H9 (cell line): Measurements from ENCODE around the gene ROBO1. TPM values are rescaled to one million over a fixed set of nuclear protein-coding genes. Genes with fewer than 3 reads are reported as not detected.

Experiments used
- DNase-seq: peaks from one replicate; pipeline ENCODE4 v3.0.0-alpha.2; 2017
- H2AFZ ChIP-seq: one replicate; pipeline ENCODE4 v1.6.1; 2013; ENCODE audit warnings: mild to moderate bottlenecking, low read length, control low read depth, moderate library complexity
- H2AK5ac ChIP-seq: 2 replicates; pipeline ENCODE4 v1.6.1; 2013; ENCODE audit warnings: low read length, control low read depth, mixed read lengths; ENCODE audit not compliant: insufficient read length
- H2BK120ac ChIP-seq: one replicate; pipeline ENCODE4 v1.6.1; 2013; ENCODE audit warnings: low read depth, mild to moderate bottlenecking, low read length, control low read depth, inconsistent platforms; ENCODE audit not compliant: poor library complexity, severe bottlenecking
- H2BK12ac ChIP-seq: 2 replicates; pipeline ENCODE4 v1.6.1; 2013; ENCODE audit warnings: low read length, control low read depth, mixed read lengths, low read depth; ENCODE audit not compliant: insufficient read length
- H2BK15ac ChIP-seq: 2 replicates; pipeline ENCODE4 v1.6.1; 2013; ENCODE audit warnings: low read depth, low read length, control low read depth
- H2BK20ac ChIP-seq: one replicate; pipeline ENCODE4 v1.6.1; 2013; ENCODE audit warnings: low read depth, mild to moderate bottlenecking, low read length, control low read depth, inconsistent platforms; ENCODE audit not compliant: poor library complexity, severe bottlenecking
- H2BK5ac ChIP-seq: 2 replicates; pipeline ENCODE4 v1.6.1; 2013; ENCODE audit warnings: low read length, control low read depth, mixed read lengths; ENCODE audit not compliant: insufficient read length
- H3K14ac ChIP-seq: 2 replicates; pipeline ENCODE4 v1.6.1; 2013; ENCODE audit warnings: low read length, control low read depth; ENCODE audit not compliant: insufficient read depth
- H3K18ac ChIP-seq: 2 replicates; pipeline ENCODE4 v1.6.1; 2013; ENCODE audit warnings: low read depth, mild to moderate bottlenecking, mixed read lengths, low read length, control low read depth; ENCODE audit not compliant: insufficient read length
- H3K23ac ChIP-seq: 2 replicates; pipeline ENCODE4 v1.6.1; 2013; ENCODE audit warnings: low read length, control low read depth, mixed read lengths, low read depth; ENCODE audit not compliant: insufficient read length
- H3K23me2 ChIP-seq: 2 replicates; pipeline ENCODE4 v1.6.1; 2013; ENCODE audit warnings: low read depth, mild to moderate bottlenecking, mixed read lengths, low read length, control low read depth; ENCODE audit not compliant: insufficient read length, poor library complexity, severe bottlenecking
- H3K27ac ChIP-seq: 2 replicates; pipeline ENCODE4 v1.5.1; 2013; ENCODE audit warnings: low read length, control low read depth, mixed read lengths, low read depth; ENCODE audit not compliant: insufficient read length
- H3K27me3 ChIP-seq: 2 replicates; pipeline ENCODE4 v1.6.1; 2013; ENCODE audit warnings: low read length, control low read depth, inconsistent platforms; ENCODE audit not compliant: insufficient read depth
- H3K4ac ChIP-seq: 2 replicates; pipeline ENCODE4 v1.6.1; 2013; ENCODE audit warnings: low read depth, mild to moderate bottlenecking, control low read depth, inconsistent platforms, low read length, moderate library complexity
- H3K4me1 ChIP-seq: 2 replicates; pipeline ENCODE4 v1.6.1; 2013; ENCODE audit warnings: low read length, control low read depth, inconsistent platforms; ENCODE audit not compliant: insufficient read depth
- H3K4me2 ChIP-seq: 2 replicates; pipeline ENCODE4 v1.6.1; 2013; ENCODE audit warnings: low read length, control low read depth, mixed read lengths; ENCODE audit not compliant: insufficient read length, insufficient read depth
- H3K56ac ChIP-seq: 2 replicates; pipeline ENCODE4 v1.6.1; 2013; ENCODE audit warnings: low read depth, mild to moderate bottlenecking, mixed read lengths, low read length, control low read depth; ENCODE audit not compliant: insufficient read length
- H3K79me1 ChIP-seq: 2 replicates; pipeline ENCODE4 v1.6.1; 2013; ENCODE audit warnings: low read depth, mild to moderate bottlenecking, moderate library complexity, low read length, control low read depth, inconsistent platforms; ENCODE audit not compliant: insufficient read depth, poor library complexity, severe bottlenecking
- H3K79me2 ChIP-seq: 2 replicates; pipeline ENCODE4 v1.6.1; 2013; ENCODE audit warnings: low read length, control low read depth, inconsistent platforms; ENCODE audit not compliant: insufficient read depth
- H3K9ac ChIP-seq: 2 replicates; pipeline ENCODE4 v1.6.1; 2013; ENCODE audit warnings: low read length, control low read depth, mixed read lengths; ENCODE audit not compliant: insufficient read length; ENCODE audit errors: extremely low read depth
- H3K9me3 ChIP-seq: one replicate; pipeline ENCODE4 v1.6.1; 2013; ENCODE audit warnings: low read depth, low read length, inconsistent platforms; ENCODE audit not compliant: control insufficient read depth
- H3T11ph ChIP-seq: one replicate; pipeline ENCODE4 v1.6.1; 2013; ENCODE audit warnings: mild to moderate bottlenecking, low read length, control low read depth, inconsistent platforms
- H4K20me1 ChIP-seq: one replicate; pipeline ENCODE4 v1.6.1; 2013; ENCODE audit not compliant: control insufficient read depth, insufficient read length, insufficient read depth
- H4K5ac ChIP-seq: 2 replicates; pipeline ENCODE4 v1.6.1; 2013; ENCODE audit warnings: low read depth, mild to moderate bottlenecking, mixed read lengths, low read length, control low read depth; ENCODE audit not compliant: insufficient read length
- H4K8ac ChIP-seq: replicated peaks from 2 replicates; pipeline ENCODE4 v1.6.1; 2013; ENCODE audit warnings: low read length, control low read depth, mixed read lengths, low read depth; ENCODE audit not compliant: insufficient read length
- H4K91ac ChIP-seq: 2 replicates; pipeline ENCODE4 v1.6.1; 2013; ENCODE audit warnings: low read depth, mild to moderate bottlenecking, moderate library complexity, mixed read lengths, low read length, control low read depth; ENCODE audit not compliant: insufficient read length
- H3K27ac Mint-ChIP-seq, 3 experiments: 2 replicates in 2 of 3; 3 replicates in 1 of 3; pipeline ENCODE4 v1.8.0; 2020 to 2021; ENCODE audit warnings: mixed read lengths in 3 of 3, mild to moderate bottlenecking in 1 of 3, moderate library complexity in 1 of 3
- H3K27me3 Mint-ChIP-seq: 2 replicates; pipeline ENCODE4 v1.8.0; 2021; ENCODE audit warnings: low read depth, mild to moderate bottlenecking, moderate library complexity, mixed read lengths
- H3K36me3 Mint-ChIP-seq, 3 experiments: 2 replicates in 2 of 3; 3 replicates in 1 of 3; pipeline ENCODE4 v1.8.0; 2020 to 2021; ENCODE audit warnings: low read depth in 3 of 3, mixed read lengths in 3 of 3; ENCODE audit not compliant: insufficient read depth in 1 of 3
- H3K4me1 Mint-ChIP-seq, 2 experiments: 2 replicates each; pipeline ENCODE4 v1.8.0; 2020; ENCODE audit warnings: mixed read lengths in 2 of 2
- H3K4me3 Mint-ChIP-seq, 2 experiments: 2 replicates in 1 of 2; 3 replicates in 1 of 2; pipeline ENCODE4 v1.8.0; 2020 to 2021; ENCODE audit warnings: mild to moderate bottlenecking in 2 of 2, mixed read lengths in 2 of 2, moderate library complexity in 1 of 2
- H3K9me3 Mint-ChIP-seq, 2 experiments: 2 replicates in 1 of 2; 3 replicates in 1 of 2; pipeline ENCODE4 v1.8.0; 2020; ENCODE audit warnings: mild to moderate bottlenecking in 2 of 2, mixed read lengths in 2 of 2, moderate library complexity in 1 of 2
- WGBS: extraction: QIAGEN DNeasy Blood & Tissue Kit; methylation state at CpG from one replicate; pipeline ENCODE4 v1.1.7; 2013; ENCODE audit warnings: missing lambda C conversion rate, low lambda C conversion rate, mixed read lengths; ENCODE audit not compliant: insufficient read length; ENCODE audit errors: extremely low coverage; 5-methylcytosine and 5-hydroxymethylcytosine counted together
- total RNA-seq: library from RNA; stranded (reverse); gene quantifications from 2 replicates; pipeline ENCODE4 v1.2.1, GENCODE V29; 2021
- TF ChIP-seq, protein P1 (sequence below): fragments of 200-600 bp; sonication (generic); conservative IDR thresholded peaks from 3 replicates; pipeline ENCODE4 v1.8.0; 2021; ENCODE audit warnings: antibody characterized with exemption, mild to moderate bottlenecking

ROBO1 gene
- total RNA-seq, 1 experiment from 2014 or later: 62.7 TPM

DNA sequence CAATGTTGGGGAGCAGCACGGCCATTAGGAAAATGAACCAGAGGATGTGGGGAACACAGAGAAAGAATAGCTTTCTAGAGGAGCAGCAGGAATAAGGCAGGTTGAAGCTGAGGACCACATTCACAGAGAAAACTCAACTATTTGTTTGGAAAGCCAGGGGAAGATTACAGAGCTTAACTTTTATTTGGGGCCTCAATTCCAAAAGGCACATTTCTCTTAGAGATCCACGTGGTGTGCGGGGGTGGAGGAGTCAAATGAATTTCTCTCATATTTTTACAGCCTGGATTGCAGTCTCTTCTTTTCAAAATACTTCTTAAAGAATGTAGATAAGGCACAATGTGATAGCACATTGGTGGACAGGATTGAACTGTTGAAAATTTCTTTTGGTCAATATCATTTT, 253.7 kb downstream of the ROBO1 start:
- no peak overlapping the region for H2AK5ac ChIP-seq
- Mint-ChIP-seq H3K4me1 (peaks cover 0 to 3% of the 10 kb centered on the region in 2 experiments; a peak in 2 of 4 replicates), H3K9me3 (no peaks in the 10 kb centered on the region; a peak in 1 of 5 replicates), H3K27me3 (no peaks in the 10 kb centered on the region), H3K36me3 (no peaks in the 10 kb centered on the region), H3K4me3 (no peak overlapping the region), H3K27ac (no peak overlapping the region)
- no peak overlapping the region for H3K23ac ChIP-seq
- H4K8ac ChIP-seq: no peak overlapping the region
- H3K9me3 ChIP-seq: no peaks in the 10 kb centered on the region
- no peaks in the 10 kb centered on the region for H3K79me2 ChIP-seq
- no peak overlapping the region for H2BK20ac ChIP-seq
- H2BK12ac ChIP-seq: no peak overlapping the region
- no peaks in the 10 kb centered on the region for H3K23me2 ChIP-seq
- H3K79me1 ChIP-seq: no peaks in the 10 kb centered on the region
- H3K4me2 ChIP-seq: no peak overlapping the region
- H2BK120ac ChIP-seq: no peak overlapping the region
- no peak overlapping the region for H3K18ac ChIP-seq
- H2AFZ ChIP-seq: no peak overlapping the region
- H4K91ac ChIP-seq: no peak overlapping the region
- H3K4me1 ChIP-seq: no peaks in the 10 kb centered on the region
- no peaks in the 10 kb centered on the region for H4K20me1 ChIP-seq
- WGBS: no CpG with 5 or more reads among the region's 3 CpGs
- no peak overlapping the region for H3K9ac ChIP-seq
- H3K4ac ChIP-seq: no peak overlapping the region
- H4K5ac ChIP-seq: no peak overlapping the region
- TF ChIP-seq, protein P1, sequence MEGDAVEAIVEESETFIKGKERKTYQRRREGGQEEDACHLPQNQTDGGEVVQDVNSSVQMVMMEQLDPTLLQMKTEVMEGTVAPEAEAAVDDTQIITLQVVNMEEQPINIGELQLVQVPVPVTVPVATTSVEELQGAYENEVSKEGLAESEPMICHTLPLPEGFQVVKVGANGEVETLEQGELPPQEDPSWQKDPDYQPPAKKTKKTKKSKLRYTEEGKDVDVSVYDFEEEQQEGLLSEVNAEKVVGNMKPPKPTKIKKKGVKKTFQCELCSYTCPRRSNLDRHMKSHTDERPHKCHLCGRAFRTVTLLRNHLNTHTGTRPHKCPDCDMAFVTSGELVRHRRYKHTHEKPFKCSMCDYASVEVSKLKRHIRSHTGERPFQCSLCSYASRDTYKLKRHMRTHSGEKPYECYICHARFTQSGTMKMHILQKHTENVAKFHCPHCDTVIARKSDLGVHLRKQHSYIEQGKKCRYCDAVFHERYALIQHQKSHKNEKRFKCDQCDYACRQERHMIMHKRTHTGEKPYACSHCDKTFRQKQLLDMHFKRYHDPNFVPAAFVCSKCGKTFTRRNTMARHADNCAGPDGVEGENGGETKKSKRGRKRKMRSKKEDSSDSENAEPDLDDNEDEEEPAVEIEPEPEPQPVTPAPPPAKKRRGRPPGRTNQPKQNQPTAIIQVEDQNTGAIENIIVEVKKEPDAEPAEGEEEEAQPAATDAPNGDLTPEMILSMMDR: no peak
- no peak for DNase-seq
- H3K27ac ChIP-seq: no peak overlapping the region
- no peak overlapping the region for H3K56ac ChIP-seq
- no peak overlapping the region for H2BK5ac ChIP-seq
- no peak overlapping the region for H3K14ac ChIP-seq
- no peak overlapping the region for H3T11ph ChIP-seq
- no peaks in the 10 kb centered on the region for H3K27me3 ChIP-seq
- no peak overlapping the region for H2BK15ac ChIP-seq
